ENCODE results near the gene WRNIP1. TPM values are rescaled to one million over a fixed set of nuclear protein-coding genes. Genes with fewer than 3 reads are reported as not detected.

Gene WRNIP1
- total RNA-seq, 1 experiment from 2014 or later, result 78.8 TPM

DNA sequence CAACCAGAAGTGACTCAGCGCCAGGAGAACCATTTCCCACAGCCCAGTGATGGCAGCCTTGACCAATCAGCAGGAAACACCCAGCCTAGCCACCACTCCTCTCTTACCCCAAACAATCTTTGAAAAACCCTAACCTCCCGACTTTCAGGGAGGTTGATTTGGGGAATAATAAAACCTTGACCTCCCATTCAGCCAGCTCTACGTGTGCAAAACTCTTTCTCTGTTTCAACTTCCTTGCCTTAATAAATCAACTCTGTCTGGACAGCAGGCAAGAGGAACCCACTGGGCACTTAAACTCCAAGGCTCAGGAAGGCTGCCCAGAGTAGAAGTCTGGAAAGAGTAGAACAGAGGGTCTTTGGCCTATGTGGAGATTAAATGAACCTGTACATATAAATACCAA, 41.5 kb downstream of the WRNIP1 start:
- no TSS peak for BruUV-seq (replicated peaks)
- ChIA-PET CTCF (interaction anchor here (1.1 kb wide), 1 partner anchor 15 kb away, joined by 3 read pairs; no protein-coding TSS in a partner anchor), POLR2A (interaction anchor here (1.1 kb wide), 1 partner anchor 15 kb away, joined by 3 read pairs; no protein-coding TSS in a partner anchor), RAD21 (ENCODE audit: low non-redundant PET in 1 of 2, low total read pairs in 2 of 2, uncharacterized antibody in 2 of 2, unreplicated experiment in 2 of 2) (no interaction called here)
- Histone ChIP-seq H2AFZ (ENCODE audit: low read depth, low read length, poor library complexity, severe bottlenecking) (no peak overlapping the region), H3K27ac (ENCODE audit: low read depth, low read length) (no peak overlapping the region), H4K20me1 (ENCODE audit: insufficient read depth) (no peaks in the 10 kb centered on the region), H3K36me3 (ENCODE audit: control insufficient read depth in 1 of 2, insufficient read depth in 2 of 2, low read length in 2 of 2) (no peaks in the 10 kb centered on the region), H3K4me1 (ENCODE audit: control insufficient read depth in 1 of 2, insufficient read depth in 2 of 2, low read length in 2 of 2) (peaks cover 14 to 34% of the 10 kb centered on the region in 2 experiments), H3K9me2 (ENCODE audit: insufficient read depth) (no peaks in the 10 kb centered on the region), H3K79me2 (ENCODE audit: insufficient read depth, low read length) (no peaks in the 10 kb centered on the region), H3K9me3 (ENCODE audit: control insufficient read depth in 1 of 2, insufficient read depth in 1 of 2, low read depth in 1 of 2, low read length in 2 of 2) (no peaks in the 10 kb centered on the region), H3K9ac (ENCODE audit: low read length) (no peak overlapping the region), H3K4me2 (ENCODE audit: low read length) (no peak overlapping the region), H3K27me3 (ENCODE audit: insufficient read depth, low read length) (no peaks in the 10 kb centered on the region), H3K4me3 (replicated peaks in 1 of 2; ENCODE audit: low read depth in 1 of 2, low read length in 2 of 2) (no peak overlapping the region)
- ATAC-seq (no peak), DNase-seq (ENCODE audit: low read depth, low spot score) (no peak)
- TF ChIP-seq, protein P1, sequence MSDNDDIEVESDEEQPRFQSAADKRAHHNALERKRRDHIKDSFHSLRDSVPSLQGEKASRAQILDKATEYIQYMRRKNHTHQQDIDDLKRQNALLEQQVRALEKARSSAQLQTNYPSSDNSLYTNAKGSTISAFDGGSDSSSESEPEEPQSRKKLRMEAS (IDR thresholded peaks at IDR 0.05), result no peak
- TF ChIP-seq SIN3A (IDR thresholded peaks at IDR 0.05; ENCODE audit: low read depth), result no peak
- no peak for TF ChIP-seq EZH2 (IDR thresholded peaks at IDR 0.05)
- TF ChIP-seq SRF (IDR thresholded peaks at IDR 0.05; ENCODE audit: low read depth), result no peak
- no peak for TF ChIP-seq EGR1 (IDR thresholded peaks at IDR 0.05; ENCODE audit: low read depth)
- no peak for TF ChIP-seq YY1 (IDR thresholded peaks at IDR 0.05; ENCODE audit: extremely low read depth, insufficient replicate concordance, low read depth, low read length)
- TF ChIP-seq ZNF274 (IDR thresholded peaks at IDR 0.05; ENCODE audit: low read depth, low read length), result no peak
- TF ChIP-seq, protein P2, sequence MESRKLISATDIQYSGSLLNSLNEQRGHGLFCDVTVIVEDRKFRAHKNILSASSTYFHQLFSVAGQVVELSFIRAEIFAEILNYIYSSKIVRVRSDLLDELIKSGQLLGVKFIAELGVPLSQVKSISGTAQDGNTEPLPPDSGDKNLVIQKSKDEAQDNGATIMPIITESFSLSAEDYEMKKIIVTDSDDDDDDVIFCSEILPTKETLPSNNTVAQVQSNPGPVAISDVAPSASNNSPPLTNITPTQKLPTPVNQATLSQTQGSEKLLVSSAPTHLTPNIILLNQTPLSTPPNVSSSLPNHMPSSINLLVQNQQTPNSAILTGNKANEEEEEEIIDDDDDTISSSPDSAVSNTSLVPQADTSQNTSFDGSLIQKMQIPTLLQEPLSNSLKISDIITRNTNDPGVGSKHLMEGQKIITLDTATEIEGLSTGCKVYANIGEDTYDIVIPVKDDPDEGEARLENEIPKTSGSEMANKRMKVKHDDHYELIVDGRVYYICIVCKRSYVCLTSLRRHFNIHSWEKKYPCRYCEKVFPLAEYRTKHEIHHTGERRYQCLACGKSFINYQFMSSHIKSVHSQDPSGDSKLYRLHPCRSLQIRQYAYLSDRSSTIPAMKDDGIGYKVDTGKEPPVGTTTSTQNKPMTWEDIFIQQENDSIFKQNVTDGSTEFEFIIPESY (IDR thresholded peaks at IDR 0.05; ENCODE audit: extremely low read depth, insufficient replicate concordance, low read length), result no peak
- no peak for TF ChIP-seq RAD21 (IDR thresholded peaks at IDR 0.05; ENCODE audit: low read depth)
- TF ChIP-seq CBX3 (IDR thresholded peaks at IDR 0.05; ENCODE audit: low read depth), result no peak
- TF ChIP-seq CEBPB (IDR thresholded peaks at IDR 0.05; ENCODE audit: low read depth), result no peak
- TF ChIP-seq JUND (IDR thresholded peaks at IDR 0.05), result no peak
- no peak for TF ChIP-seq POLR2AphosphoS5 (IDR thresholded peaks at IDR 0.05; ENCODE audit: low read depth, low read length)
- no peak for TF ChIP-seq EZH2phosphoT487 (IDR thresholded peaks at IDR 0.05; ENCODE audit: borderline replicate concordance)
- TF ChIP-seq ELF1 (IDR thresholded peaks at IDR 0.05; ENCODE audit: borderline replicate concordance, low read depth), result no peak
- TF ChIP-seq, protein P3, sequence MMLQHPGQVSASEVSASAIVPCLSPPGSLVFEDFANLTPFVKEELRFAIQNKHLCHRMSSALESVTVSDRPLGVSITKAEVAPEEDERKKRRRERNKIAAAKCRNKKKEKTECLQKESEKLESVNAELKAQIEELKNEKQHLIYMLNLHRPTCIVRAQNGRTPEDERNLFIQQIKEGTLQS (IDR thresholded peaks at IDR 0.05), result no peak
- intact Hi-C loops (cut with micrococcal nuclease), result no loop called here

All from HCT116 (cell line).